Psoas muscle (tissue), 8 donors: Measurements from ENCODE around the gene SEZ6L2. TPM values are rescaled to one million over a fixed set of nuclear protein-coding genes. Genes with fewer than 3 reads are reported as not detected.

Experiments used
- ATAC-seq, 4 donors: fragments of 200-7000 bp; cut with Tn5 transposase; one replicate each; pipeline ENCODE4 v1.9.1; 2020; ENCODE audit warnings: moderate library complexity in 3 of 4, mild to moderate bottlenecking in 2 of 4
- DNase-seq, 2 donors: peaks; one replicate each; pipeline ENCODE4 v3.0.0-alpha.2; 2020
- H3K27ac ChIP-seq: fragments of 200-600 bp; one replicate; pipeline ENCODE4 v1.8.0; 2022
- H3K27me3 ChIP-seq, 3 donors: fragments of 200-600 bp in 1 of 3; one replicate each; pipeline versions ENCODE4 v1.6.1 to v1.8.0; 2013 to 2022; ENCODE audit warnings: low read length in 2 of 3, mild to moderate bottlenecking in 2 of 3, moderate library complexity in 1 of 3; ENCODE audit not compliant: insufficient read depth in 3 of 3
- H3K36me3 ChIP-seq, 2 donors: fragments of 200-600 bp in 1 of 2; one replicate each; pipeline versions ENCODE4 v1.6.1 to v1.8.0; 2013 to 2022; ENCODE audit warnings: low read depth in 1 of 2, mild to moderate bottlenecking in 1 of 2, moderate library complexity in 1 of 2; ENCODE audit not compliant: insufficient read depth in 1 of 2
- H3K4me1 ChIP-seq: fragments of 200-600 bp; one replicate; pipeline ENCODE4 v1.8.0; 2022
- H3K4me3 ChIP-seq: fragments of 200-600 bp; one replicate; pipeline ENCODE4 v1.8.0; 2022; ENCODE audit warnings: mild to moderate bottlenecking
- H3K9me3 ChIP-seq: fragments of 200-600 bp; one replicate; pipeline ENCODE4 v1.8.0; 2022
- WGBS, 3 donors: extraction: QIAGEN DNeasy Blood & Tissue Kit; methylation state at CpG; one replicate each; pipeline versions ENCODE4 v1.1.6 to v1.1.7; 2013; 5-methylcytosine and 5-hydroxymethylcytosine counted together
- intact Hi-C, 2 donors: fragments of 100-400 bp; cut with DNase I; formaldehyde crosslinking; loops; one replicate each; pipeline versions ENCODE4 v1.11.0 to v1.14.2; 2022
- polyA plus RNA-seq, 3 donors: library from polyadenylated mRNA; stranded (reverse); fragments of 200-250 nt; gene quantifications; one replicate each; pipeline ENCODE4 v1.2.3, GENCODE V29; 2013
- total RNA-seq, 4 donors: library from RNA; stranded (reverse); fragmentation: NEBNext Ultra II Directional in 2 of 4; extraction: Animal tissue kit (Norgen Biotek cat#: 25700) in 2 of 4; gene quantifications; one replicate each; pipeline versions ENCODE4 v1.2.1 to v1.2.4, GENCODE V29; 2021 to 2023
- TF ChIP-seq, protein P1 (sequence below): fragments of 200-600 bp; IDR thresholded peaks from one replicate; pipeline ENCODE4 v1.8.0; 2022; ENCODE audit warnings: antibody characterized with exemption
- donor health status: healthy with polysubstance abuse.
- donor health status: DM: no; HTN: no; CAD: no; lungs with moderate emphysema.
- donor health status: Bipolar disorder and iron deficiency.
- donor health status: healthy.
- donor health status: DM: yes; HTN: yes; CAD: no.
- donor health status: DM: no; HTN: no; CAD: no.
- donor health status: DM: no; HTN: no; CAD: no.
- donor health status: DM: yes; HTN: yes; CAD: no.

SEZ6L2 gene
- total and polyA plus RNA-seq, 7 donors: 0.05 to 0.86 (median 0.23) TPM

DNA sequence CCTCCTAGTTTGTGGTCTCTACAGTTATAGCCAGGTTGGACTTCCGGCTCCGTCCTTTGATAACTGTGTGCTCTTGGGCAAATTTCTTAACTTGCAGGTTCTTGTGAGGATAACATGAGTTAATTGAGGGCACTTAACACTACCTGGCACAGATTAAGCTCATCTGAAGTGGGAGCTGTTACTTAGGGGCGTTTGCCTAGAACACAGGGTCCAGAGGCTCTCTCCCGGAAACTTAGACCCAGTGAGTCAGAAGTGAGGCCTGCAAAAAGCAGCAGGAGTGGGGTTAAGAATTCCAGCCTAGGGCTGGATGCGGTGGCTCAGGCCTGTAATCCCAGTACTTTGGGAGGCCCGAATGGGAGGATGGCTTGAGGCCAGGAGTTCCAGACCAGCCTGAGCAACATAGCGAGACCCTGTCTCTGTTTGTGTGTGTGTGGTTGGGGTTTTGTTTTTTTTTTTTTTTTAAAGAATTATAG, 77.7 kb downstream of the SEZ6L2 start:
- Histone ChIP-seq H3K27me3 (no peaks in the 10 kb centered on the region), H3K4me1 (peaks cover 50% of the 10 kb centered on the region), H3K36me3 (peaks cover 0 to 26% of the 10 kb centered on the region in 2 donors), H3K27ac (peak overlapping the region; percentile 80), H3K4me3 (peak overlapping the region; percentile 69), H3K9me3 (no peaks in the 10 kb centered on the region)
- TF ChIP-seq, protein P1, sequence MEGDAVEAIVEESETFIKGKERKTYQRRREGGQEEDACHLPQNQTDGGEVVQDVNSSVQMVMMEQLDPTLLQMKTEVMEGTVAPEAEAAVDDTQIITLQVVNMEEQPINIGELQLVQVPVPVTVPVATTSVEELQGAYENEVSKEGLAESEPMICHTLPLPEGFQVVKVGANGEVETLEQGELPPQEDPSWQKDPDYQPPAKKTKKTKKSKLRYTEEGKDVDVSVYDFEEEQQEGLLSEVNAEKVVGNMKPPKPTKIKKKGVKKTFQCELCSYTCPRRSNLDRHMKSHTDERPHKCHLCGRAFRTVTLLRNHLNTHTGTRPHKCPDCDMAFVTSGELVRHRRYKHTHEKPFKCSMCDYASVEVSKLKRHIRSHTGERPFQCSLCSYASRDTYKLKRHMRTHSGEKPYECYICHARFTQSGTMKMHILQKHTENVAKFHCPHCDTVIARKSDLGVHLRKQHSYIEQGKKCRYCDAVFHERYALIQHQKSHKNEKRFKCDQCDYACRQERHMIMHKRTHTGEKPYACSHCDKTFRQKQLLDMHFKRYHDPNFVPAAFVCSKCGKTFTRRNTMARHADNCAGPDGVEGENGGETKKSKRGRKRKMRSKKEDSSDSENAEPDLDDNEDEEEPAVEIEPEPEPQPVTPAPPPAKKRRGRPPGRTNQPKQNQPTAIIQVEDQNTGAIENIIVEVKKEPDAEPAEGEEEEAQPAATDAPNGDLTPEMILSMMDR: no peak
- intact Hi-C loops: no loop called here
- DNase-seq (no peak), ATAC-seq (peak; percentile 40 to 62 (median 52))
- WGBS, 3 donors: 55 to 58% (median 57%) methylated on average over 7 of the region's 7 CpGs

Other genes starting within 250 kb of the SEZ6L2 start
- 1 to 10 TPM in 1 of 4 donors, under 1 TPM in 3; 0.54 to 1.5 (median 0.65) TPM for gene SPN, start 236.3 kb downstream of the SEZ6L2 start, total RNA-seq
- gene SPN, start 236.3 kb downstream of the SEZ6L2 start, polyA plus RNA-seq: under 1 TPM; 0.13 to 0.25 (median 0.22) TPM
- 1 to 10 TPM; 2.3 to 9.9 (median 3.0) TPM for gene QPRT, start 220.4 kb downstream of the SEZ6L2 start, total RNA-seq
- 1 to 10 TPM in 1 of 3 donors, under 1 TPM in 2; 0.75 to 1.4 (median 0.96) TPM for gene QPRT, start 220.4 kb downstream of the SEZ6L2 start, polyA plus RNA-seq
- under 1 TPM; 0.24 to 0.57 (median 0.46) TPM for gene C16orf54, start 153.6 kb downstream of the SEZ6L2 start, total RNA-seq
- under 1 TPM; 0.03 to 0.04 (median 0.03) TPM for gene C16orf54, start 153.6 kb downstream of the SEZ6L2 start, polyA plus RNA-seq
- gene ZG16, start 121.3 kb downstream of the SEZ6L2 start, total RNA-seq: not detected
- under 1 TPM; 0.01 to 0.03 (median 0.01) TPM for gene ZG16, start 121.3 kb downstream of the SEZ6L2 start, polyA plus RNA-seq
- 10 to 100 TPM; 12.6 to 23.8 (median 14.3) TPM for gene KIF22, start 108.8 kb downstream of the SEZ6L2 start, total RNA-seq
- 10 to 100 TPM; 13.4 to 15.5 (median 15.5) TPM for gene KIF22, start 108.8 kb downstream of the SEZ6L2 start, polyA plus RNA-seq
- 100 to 1,000 TPM; 112 to 161 (median 125) TPM for gene MAZ, start 93.0 kb downstream of the SEZ6L2 start, total RNA-seq
- 100 to 1,000 TPM in 2 of 3 donors, 10 to 100 TPM in 1; 94.9 to 193 (median 131) TPM for gene MAZ, start 93.0 kb downstream of the SEZ6L2 start, polyA plus RNA-seq
- 1 to 10 TPM in 1 of 4 donors, under 1 TPM in 3; 0.22 to 1.8 (median 0.75) TPM for gene PRRT2, start 87.4 kb downstream of the SEZ6L2 start, total RNA-seq
- under 1 TPM; 0.17 to 0.44 (median 0.18) TPM for gene PRRT2, start 87.4 kb downstream of the SEZ6L2 start, polyA plus RNA-seq
- gene PAGR1, start 83.4 kb downstream of the SEZ6L2 start, total RNA-seq: 10 to 100 TPM in 3 of 4 donors, 1 to 10 TPM in 1; 9.4 to 14.2 (median 11.0) TPM
- gene PAGR1, start 83.4 kb downstream of the SEZ6L2 start, polyA plus RNA-seq: 10 to 100 TPM; 19.8 to 36.8 (median 35.5) TPM
- gene MVP, start 79.1 kb downstream of the SEZ6L2 start, total RNA-seq: 10 to 100 TPM; 27.9 to 75.9 (median 51.6) TPM
- 10 to 100 TPM; 17.6 to 34.3 (median 34.1) TPM for gene MVP, start 79.1 kb downstream of the SEZ6L2 start, polyA plus RNA-seq
- 10 to 100 TPM; 24.7 to 36.4 (median 32.3) TPM for gene CDIPT, start 36.3 kb downstream of the SEZ6L2 start, total RNA-seq
- 10 to 100 TPM; 33.3 to 54.3 (median 38.5) TPM for gene CDIPT, start 36.3 kb downstream of the SEZ6L2 start, polyA plus RNA-seq
- under 1 TPM in 2 of 4 donors, not detected in 2; 0.17 to 0.23 TPM for gene ASPHD1, start 938 bp upstream of the SEZ6L2 start, total RNA-seq
- under 1 TPM in 2 of 3 donors, not detected in 1; 0.04 to 0.12 TPM for gene ASPHD1, start 938 bp upstream of the SEZ6L2 start, polyA plus RNA-seq
- gene KCTD13, start 26.7 kb upstream of the SEZ6L2 start, total RNA-seq: 1 to 10 TPM; 3.3 to 5.4 (median 4.1) TPM
- gene KCTD13, start 26.7 kb upstream of the SEZ6L2 start, polyA plus RNA-seq: 1 to 10 TPM; 2.2 to 5.4 (median 5.1) TPM
- gene TMEM219, start 62.5 kb upstream of the SEZ6L2 start, total RNA-seq: 10 to 100 TPM; 39.6 to 64.5 (median 50.3) TPM
- gene TMEM219, start 62.5 kb upstream of the SEZ6L2 start, polyA plus RNA-seq: 10 to 100 TPM; 53.7 to 80.7 (median 60.4) TPM
- 10 to 100 TPM; 18.6 to 28.6 (median 22.0) TPM for gene TAOK2, start 74.3 kb upstream of the SEZ6L2 start, total RNA-seq
- gene TAOK2, start 74.3 kb upstream of the SEZ6L2 start, polyA plus RNA-seq: 10 to 100 TPM; 15.7 to 30.2 (median 21.8) TPM
- 10 to 100 TPM; 18.9 to 22.0 (median 20.7) TPM for gene HIRIP3, start 96.1 kb upstream of the SEZ6L2 start, total RNA-seq
- 10 to 100 TPM; 18.5 to 62.5 (median 23.1) TPM for gene HIRIP3, start 96.1 kb upstream of the SEZ6L2 start, polyA plus RNA-seq
- gene INO80E, start 96.7 kb upstream of the SEZ6L2 start, total RNA-seq: 10 to 100 TPM; 30.5 to 43.3 (median 34.1) TPM
- 10 to 100 TPM; 59.8 to 86.9 (median 77.3) TPM for gene INO80E, start 96.7 kb upstream of the SEZ6L2 start, polyA plus RNA-seq
- gene DOC2A, start 111.5 kb upstream of the SEZ6L2 start, total RNA-seq: under 1 TPM in 2 of 4 donors, not detected in 2; 0.11 to 0.51 TPM
- under 1 TPM; 0.13 to 0.20 (median 0.15) TPM for gene DOC2A, start 111.5 kb upstream of the SEZ6L2 start, polyA plus RNA-seq
- not detected for gene C16orf92, start 123.6 kb upstream of the SEZ6L2 start, total RNA-seq
- not detected for gene C16orf92, start 123.6 kb upstream of the SEZ6L2 start, polyA plus RNA-seq
- gene TLCD3B, start 131.7 kb upstream of the SEZ6L2 start, total RNA-seq: 1 to 10 TPM in 1 of 4 donors, under 1 TPM in 3; 0.17 to 1.9 (median 0.23) TPM
- under 1 TPM; 0.13 to 0.62 (median 0.17) TPM for gene TLCD3B, start 131.7 kb upstream of the SEZ6L2 start, polyA plus RNA-seq
- 1,000 to 10,000 TPM; 5,088 to 7,531 (median 6,001) TPM for gene ALDOA, start 166.2 kb upstream of the SEZ6L2 start, total RNA-seq
- gene ALDOA, start 166.2 kb upstream of the SEZ6L2 start, polyA plus RNA-seq: over 10,000 TPM in 1 of 3 donors, 1,000 to 10,000 TPM in 2; 4,532 to 12,458 (median 6,880) TPM
- gene PPP4C, start 176.4 kb upstream of the SEZ6L2 start, total RNA-seq: 10 to 100 TPM; 38.1 to 64.5 (median 58.5) TPM
- 100 to 1,000 TPM in 2 of 3 donors, 10 to 100 TPM in 1; 79.1 to 172 (median 130) TPM for gene PPP4C, start 176.4 kb upstream of the SEZ6L2 start, polyA plus RNA-seq
- 1 to 10 TPM in 1 of 4 donors, under 1 TPM in 3; 0.32 to 1.0 (median 0.51) TPM for gene TBX6, start 192.4 kb upstream of the SEZ6L2 start, total RNA-seq
- gene TBX6, start 192.4 kb upstream of the SEZ6L2 start, polyA plus RNA-seq: 1 to 10 TPM in 2 of 3 donors, under 1 TPM in 1; 0.76 to 1.6 (median 1.5) TPM
- gene YPEL3, start 196.7 kb upstream of the SEZ6L2 start, total RNA-seq: 100 to 1,000 TPM in 1 of 4 donors, 10 to 100 TPM in 3; 47.1 to 156 (median 60.2) TPM
- 10 to 100 TPM; 24.8 to 96.2 (median 81.4) TPM for gene YPEL3, start 196.7 kb upstream of the SEZ6L2 start, polyA plus RNA-seq
- 1 to 10 TPM in 2 of 4 donors, under 1 TPM in 2; 0.56 to 3.1 (median 1.3) TPM for gene GDPD3, start 214.0 kb upstream of the SEZ6L2 start, total RNA-seq
- gene GDPD3, start 214.0 kb upstream of the SEZ6L2 start, polyA plus RNA-seq: under 1 TPM; 0.48 to 0.91 (median 0.89) TPM
- gene MAPK3, start 223.7 kb upstream of the SEZ6L2 start, total RNA-seq: 10 to 100 TPM; 37.2 to 45.2 (median 41.0) TPM
- 10 to 100 TPM; 25.6 to 53.0 (median 48.7) TPM for gene MAPK3, start 223.7 kb upstream of the SEZ6L2 start, polyA plus RNA-seq